AG10803 (cell line): Measurements from ENCODE around the gene PRCD.

Experiments used
- DNase-seq: peaks from one replicate; pipeline ENCODE4 v3.0.0; 2010; ENCODE audit warnings: low read depth
- H3K4me3 ChIP-seq: 2 replicates; pipeline ENCODE4 v1.5.1; 2011; ENCODE audit warnings: mild to moderate bottlenecking, low read length, control low read depth
- CTCF ChIP-seq: conservative IDR thresholded peaks from 2 replicates; pipeline ENCODE4 v1.5.1; 2011; ENCODE audit warnings: mild to moderate bottlenecking, low read length, control low read depth, inconsistent platforms

PRCD gene

DNA sequence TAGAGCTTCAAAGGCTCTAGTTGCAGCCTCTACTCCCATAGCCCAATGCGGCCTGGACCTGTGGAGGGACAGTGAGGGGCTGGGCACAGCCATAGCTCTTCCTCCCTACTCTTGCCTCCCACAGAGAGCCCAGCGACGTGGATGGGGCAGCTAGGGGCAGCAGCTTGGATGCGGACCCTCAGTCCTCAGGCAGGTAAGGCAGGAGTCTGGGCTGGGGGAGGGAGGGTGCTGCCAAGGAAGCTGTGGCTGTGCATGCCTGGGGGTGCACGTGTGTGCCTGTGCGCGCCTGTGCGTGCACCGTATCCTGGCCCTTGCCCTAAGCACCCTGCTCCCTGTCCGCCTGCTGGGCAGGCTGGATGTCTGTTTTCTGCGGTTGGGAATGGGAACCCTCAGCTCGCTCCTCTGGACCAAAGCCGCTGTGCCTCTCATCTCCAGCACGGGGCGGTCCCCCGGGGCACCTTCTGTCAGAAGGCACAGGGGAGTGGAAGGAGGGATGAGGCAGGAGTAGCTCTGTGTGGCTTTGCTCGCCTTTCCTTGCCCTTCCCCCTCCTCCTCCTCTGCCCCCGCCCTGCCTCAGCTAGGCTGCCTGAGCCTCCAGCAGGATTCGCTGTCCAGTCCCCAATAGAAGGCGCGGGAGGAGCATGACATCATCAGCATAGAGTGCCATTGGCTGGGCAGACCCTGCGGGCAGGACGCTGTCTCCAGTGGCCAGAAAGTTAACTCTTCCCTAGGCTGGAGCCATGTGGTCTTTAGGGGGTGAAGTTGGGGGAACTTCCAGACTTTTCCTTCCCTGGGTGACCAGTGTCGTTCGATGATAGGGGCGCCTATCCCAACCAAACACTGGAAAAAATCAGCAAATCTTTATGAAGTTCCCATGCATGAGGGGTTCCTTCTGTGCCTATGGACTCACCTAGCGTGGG, 797 bp downstream of the PRCD start:
- TF ChIP-seq CTCF, result peak; percentile 38
- H3K4me3 ChIP-seq, result peak overlapping the region; percentile 55
- peak; percentile 89 for DNase-seq

DNA sequence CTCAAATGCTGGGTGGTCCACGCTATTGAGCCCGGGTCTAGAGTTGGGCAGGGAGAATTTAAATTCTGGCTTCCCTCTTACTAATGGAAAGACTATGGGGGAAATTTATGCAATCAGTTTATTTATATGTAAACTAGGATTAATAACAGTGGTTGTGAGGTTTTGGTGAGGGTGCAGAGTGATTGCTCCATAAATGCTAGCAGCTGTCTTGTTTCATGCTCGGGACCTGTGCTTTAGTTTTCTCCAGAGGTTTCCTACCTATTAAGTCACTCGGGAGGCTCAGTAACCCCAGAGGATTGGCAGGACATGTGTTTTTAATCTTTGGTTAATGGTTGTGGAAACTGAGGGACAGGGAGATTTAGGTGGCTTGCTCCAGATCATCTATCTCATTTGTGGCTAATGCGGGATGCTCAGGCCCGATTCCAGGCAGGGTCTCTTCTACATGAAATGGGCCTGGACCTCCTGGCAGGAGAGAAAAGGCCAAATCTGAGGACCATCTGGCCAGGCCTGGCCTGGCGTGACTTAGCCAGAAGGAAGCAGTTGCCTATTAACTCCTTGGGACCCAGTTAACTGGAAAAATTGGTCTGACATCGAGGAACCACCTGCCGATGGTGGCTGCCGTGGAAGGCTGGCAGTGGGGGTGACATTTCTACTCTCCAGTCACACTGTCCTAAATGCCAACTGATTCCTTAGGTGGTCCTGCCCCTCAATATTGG, 2.1 kb downstream of the PRCD start:
- no peak overlapping the region for H3K4me3 ChIP-seq
- no peak for TF ChIP-seq CTCF
- DNase-seq, result no peak

DNA sequence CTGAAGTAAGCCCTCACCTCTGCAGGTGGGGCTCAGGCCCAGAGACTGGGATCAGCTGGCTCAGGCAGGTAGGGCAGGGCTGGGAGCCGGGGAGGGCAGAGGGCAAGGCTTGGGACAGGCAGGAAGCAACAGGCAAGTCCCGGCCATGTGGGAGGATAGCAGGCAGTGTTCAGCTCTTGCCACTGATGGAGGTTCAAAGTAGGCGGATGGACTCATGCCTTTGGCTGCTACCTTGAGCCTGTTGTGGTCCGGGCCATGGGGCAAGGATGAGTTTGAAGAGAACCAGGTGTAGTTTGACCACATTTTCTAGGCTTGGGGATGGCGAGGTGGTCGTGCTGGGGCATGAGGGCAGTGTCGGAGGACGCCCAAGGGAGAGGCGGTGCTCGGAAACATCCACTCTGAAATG, 2.7 kb downstream of the PRCD start:
- no peak overlapping the region for H3K4me3 ChIP-seq
- DNase-seq, result no peak
- TF ChIP-seq CTCF, result no peak

- no peak overlapping the region for H3K4me3 ChIP-seq
- DNase-seq, result no peak
- TF ChIP-seq CTCF, result no peak
Observed at GRCh38 chr17:76542984-76543383, 3.1 kb downstream of the PRCD start.

DNA sequence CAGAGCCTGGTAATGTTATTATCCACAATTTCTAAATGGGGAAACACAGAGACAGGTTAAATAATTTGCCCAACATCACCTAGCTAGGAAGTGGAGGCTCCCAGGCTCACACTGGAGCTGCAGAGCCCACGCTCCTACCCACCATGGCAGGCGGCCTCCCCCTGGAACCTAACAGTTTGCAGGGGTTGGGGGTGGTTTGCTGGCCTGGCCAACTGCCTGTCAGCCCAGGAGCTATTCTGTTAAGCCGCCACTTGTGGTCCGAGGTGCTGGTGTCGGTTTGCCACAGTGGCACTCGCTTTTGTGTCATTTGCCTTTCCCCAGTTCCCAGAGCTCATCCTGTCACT, 3.6 kb downstream of the PRCD start:
- no peak overlapping the region for H3K4me3 ChIP-seq
- TF ChIP-seq CTCF, result no peak
- DNase-seq, result no peak

DNA sequence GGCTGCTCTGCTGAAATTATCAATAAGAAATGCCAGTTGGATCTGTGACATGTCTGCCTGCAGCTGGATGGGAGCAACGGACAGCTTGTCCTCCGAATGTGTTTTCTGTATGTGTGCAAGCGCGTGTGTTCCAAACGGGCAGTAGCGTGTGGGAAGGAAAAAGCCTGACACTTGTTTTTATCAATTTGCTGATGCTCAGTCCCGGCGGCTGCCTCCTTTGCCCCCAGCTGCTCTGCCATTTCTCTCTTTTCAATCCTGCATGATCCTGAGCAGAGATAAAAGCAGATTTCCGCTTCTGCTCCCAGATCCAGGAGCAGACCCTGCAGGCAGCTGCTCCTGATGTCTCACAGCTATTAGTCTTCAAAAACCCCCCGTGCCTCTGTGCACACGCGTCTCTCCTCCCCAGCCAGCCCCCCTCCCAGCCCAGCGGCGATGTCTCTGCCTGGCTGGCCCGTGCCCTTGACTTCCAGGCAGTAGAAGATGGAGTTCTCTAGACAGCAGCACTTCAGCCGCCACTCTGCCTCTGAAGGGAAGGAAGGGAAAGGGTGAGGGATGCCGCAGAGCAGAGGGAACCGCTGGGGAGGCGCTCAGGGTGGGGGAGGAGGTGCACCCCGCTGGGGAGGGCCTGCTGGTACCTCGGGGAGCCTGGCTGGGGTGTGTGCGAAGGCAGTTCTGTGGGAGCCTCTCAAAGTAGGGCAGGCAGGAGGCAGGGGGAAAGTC, 4.1 kb downstream of the PRCD start:
- no peak overlapping the region for H3K4me3 ChIP-seq
- no peak for DNase-seq
- no peak for TF ChIP-seq CTCF
